K562 (cell line): ENCODE data around the gene MICOS13. TPM values are rescaled to one million over a fixed set of nuclear protein-coding genes. Genes with fewer than 3 reads are reported as not detected.

Source experiments
- ETV1 ChIP-seq: fragments of 450-650 bp; conservative IDR thresholded peaks from 2 replicates; pipeline ENCODE4 v1.6.1; 2016; ENCODE audit warnings: missing genetic modification characterization, control low read depth, low read depth, missing compliant biosample characterization
- GABPB1 ChIP-seq: sonication (generic); formaldehyde crosslinking; IDR thresholded peaks from 2 replicates; pipeline ENCODE4 v1.8.0; 2022; ENCODE audit warnings: mild to moderate bottlenecking, missing genetic modification reagents
- HDAC3 ChIP-seq: fragments of 450-650 bp; IDR thresholded peaks from 2 replicates; pipeline ENCODE4 v1.6.1; 2018; ENCODE audit warnings: borderline replicate concordance, mild to moderate bottlenecking, moderate library complexity; ENCODE audit not compliant: partially characterized antibody
- MTA1 ChIP-seq: fragments of 450-650 bp; IDR thresholded peaks from 2 replicates; pipeline ENCODE4 v1.6.1; 2017; ENCODE audit warnings: borderline replicate concordance
- NR2C2 ChIP-seq, 2 experiments: fragments of 200-800 bp in 1 of 2; sonication (Bioruptor generic) in 1 of 2; sonication (generic) in 1 of 2; formaldehyde crosslinking in 1 of 2; IDR thresholded peaks; 2 replicates each; pipeline versions ENCODE4 v1.6.1 to v1.8.0; 2016 to 2022; ENCODE audit warnings: mild to moderate bottlenecking in 1 of 2, missing compliant biosample characterization in 1 of 2, missing genetic modification characterization in 1 of 2, missing genetic modification reagents in 1 of 2
- ZNF134 ChIP-seq: fragments of 250-450 bp; sonication (Bioruptor Pico); conservative IDR thresholded peaks from 2 replicates; pipeline ENCODE4 v1.4.0; 2020
- polyA plus RNA-seq, 8 experiments: library from polyadenylated mRNA; depleted of rRNA in 4 of 8; stranded (reverse) in 5 of 8; unstranded in 3 of 8; fragments of >200 nt; fragmentation: Nextera tagmentation in 2 of 8; fragmentation: Illumina TruSeq in 1 of 8; extraction: Ambion mirVana in 2 of 8; extraction: Trizol in 1 of 8; gene quantifications; 2 replicates each; pipeline versions ENCODE4 v1.2.1 to v1.2.3, GENCODE V29; 2011 to 2014; ENCODE audit warnings: inconsistent platforms in 1 of 8, missing spikeins in 1 of 8
- total RNA-seq, 7 experiments: library from RNA; depleted of rRNA in 6 of 7; stranded (reverse); fragments of >200 nt in 6 of 7; fragmentation: Illumina TruSeq in 2 of 7; extraction: Trizol in 2 of 7; gene quantifications; 2 replicates each; pipeline versions ENCODE4 v1.2.1 to v1.2.3, GENCODE V29; 2011 to 2021; ENCODE audit warnings: low replicate concordance in 1 of 7
- TF ChIP-seq, protein P1 (sequence below), 2 experiments: fragments of 450-650 bp; IDR thresholded peaks; 2 replicates each; pipeline ENCODE4 v1.6.1; 2016; ENCODE audit warnings: mild to moderate bottlenecking in 2 of 2, borderline replicate concordance in 1 of 2, low read depth in 1 of 2, moderate library complexity in 1 of 2
- TF ChIP-seq, protein P2 (sequence below): fragments of 450-650 bp; IDR thresholded peaks from 2 replicates; pipeline ENCODE4 v1.6.1; 2017; ENCODE audit warnings: antibody characterized with exemption, mild to moderate bottlenecking
- TF ChIP-seq, protein P3 (sequence below): sonication (generic); formaldehyde crosslinking; IDR thresholded peaks from 2 replicates; pipeline ENCODE4 v1.8.0; 2023; ENCODE audit warnings: mild to moderate bottlenecking, missing genetic modification reagents

The MICOS13 gene
- total and polyA plus RNA-seq, 9 of the 15 experiments (the other 6 are each of a cell fraction or from before 2014, with no cell fraction given) = 15.5 to 220 (median 49.4) TPM

DNA sequence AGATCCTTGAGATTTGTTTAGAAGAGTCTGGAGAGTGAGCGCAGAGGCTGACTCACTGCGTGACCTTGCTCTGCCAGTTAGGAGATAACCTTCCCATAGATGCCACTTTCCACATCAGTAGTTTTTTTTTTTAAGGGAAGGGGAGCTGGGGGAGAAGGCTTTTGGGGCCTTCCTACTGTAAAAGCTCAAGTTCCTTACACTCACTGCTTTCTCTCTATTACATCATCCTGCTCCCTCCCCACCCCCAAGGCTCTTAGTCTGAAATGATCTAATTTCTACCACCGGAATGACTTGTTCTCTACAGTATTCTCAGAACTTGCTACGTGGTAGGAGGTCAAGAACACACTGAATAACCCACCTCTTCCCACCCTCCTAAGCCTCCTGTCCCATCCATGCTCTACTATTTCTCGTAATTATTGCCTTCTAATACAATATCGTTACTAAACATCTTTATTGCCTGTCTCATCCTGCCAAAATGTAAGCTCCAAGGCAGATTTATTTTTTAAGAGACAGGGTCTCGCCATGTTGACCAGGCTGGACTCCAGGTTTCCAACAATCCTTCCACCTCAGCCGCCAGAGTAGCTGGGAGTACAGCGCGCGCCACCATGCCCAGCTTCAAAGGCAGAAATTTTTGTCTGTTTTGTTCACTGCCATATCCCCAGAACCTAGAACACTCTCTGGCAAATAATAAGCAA lies 38.4 kb upstream of the MICOS13 start (continued):
- TF ChIP-seq, protein P1, sequence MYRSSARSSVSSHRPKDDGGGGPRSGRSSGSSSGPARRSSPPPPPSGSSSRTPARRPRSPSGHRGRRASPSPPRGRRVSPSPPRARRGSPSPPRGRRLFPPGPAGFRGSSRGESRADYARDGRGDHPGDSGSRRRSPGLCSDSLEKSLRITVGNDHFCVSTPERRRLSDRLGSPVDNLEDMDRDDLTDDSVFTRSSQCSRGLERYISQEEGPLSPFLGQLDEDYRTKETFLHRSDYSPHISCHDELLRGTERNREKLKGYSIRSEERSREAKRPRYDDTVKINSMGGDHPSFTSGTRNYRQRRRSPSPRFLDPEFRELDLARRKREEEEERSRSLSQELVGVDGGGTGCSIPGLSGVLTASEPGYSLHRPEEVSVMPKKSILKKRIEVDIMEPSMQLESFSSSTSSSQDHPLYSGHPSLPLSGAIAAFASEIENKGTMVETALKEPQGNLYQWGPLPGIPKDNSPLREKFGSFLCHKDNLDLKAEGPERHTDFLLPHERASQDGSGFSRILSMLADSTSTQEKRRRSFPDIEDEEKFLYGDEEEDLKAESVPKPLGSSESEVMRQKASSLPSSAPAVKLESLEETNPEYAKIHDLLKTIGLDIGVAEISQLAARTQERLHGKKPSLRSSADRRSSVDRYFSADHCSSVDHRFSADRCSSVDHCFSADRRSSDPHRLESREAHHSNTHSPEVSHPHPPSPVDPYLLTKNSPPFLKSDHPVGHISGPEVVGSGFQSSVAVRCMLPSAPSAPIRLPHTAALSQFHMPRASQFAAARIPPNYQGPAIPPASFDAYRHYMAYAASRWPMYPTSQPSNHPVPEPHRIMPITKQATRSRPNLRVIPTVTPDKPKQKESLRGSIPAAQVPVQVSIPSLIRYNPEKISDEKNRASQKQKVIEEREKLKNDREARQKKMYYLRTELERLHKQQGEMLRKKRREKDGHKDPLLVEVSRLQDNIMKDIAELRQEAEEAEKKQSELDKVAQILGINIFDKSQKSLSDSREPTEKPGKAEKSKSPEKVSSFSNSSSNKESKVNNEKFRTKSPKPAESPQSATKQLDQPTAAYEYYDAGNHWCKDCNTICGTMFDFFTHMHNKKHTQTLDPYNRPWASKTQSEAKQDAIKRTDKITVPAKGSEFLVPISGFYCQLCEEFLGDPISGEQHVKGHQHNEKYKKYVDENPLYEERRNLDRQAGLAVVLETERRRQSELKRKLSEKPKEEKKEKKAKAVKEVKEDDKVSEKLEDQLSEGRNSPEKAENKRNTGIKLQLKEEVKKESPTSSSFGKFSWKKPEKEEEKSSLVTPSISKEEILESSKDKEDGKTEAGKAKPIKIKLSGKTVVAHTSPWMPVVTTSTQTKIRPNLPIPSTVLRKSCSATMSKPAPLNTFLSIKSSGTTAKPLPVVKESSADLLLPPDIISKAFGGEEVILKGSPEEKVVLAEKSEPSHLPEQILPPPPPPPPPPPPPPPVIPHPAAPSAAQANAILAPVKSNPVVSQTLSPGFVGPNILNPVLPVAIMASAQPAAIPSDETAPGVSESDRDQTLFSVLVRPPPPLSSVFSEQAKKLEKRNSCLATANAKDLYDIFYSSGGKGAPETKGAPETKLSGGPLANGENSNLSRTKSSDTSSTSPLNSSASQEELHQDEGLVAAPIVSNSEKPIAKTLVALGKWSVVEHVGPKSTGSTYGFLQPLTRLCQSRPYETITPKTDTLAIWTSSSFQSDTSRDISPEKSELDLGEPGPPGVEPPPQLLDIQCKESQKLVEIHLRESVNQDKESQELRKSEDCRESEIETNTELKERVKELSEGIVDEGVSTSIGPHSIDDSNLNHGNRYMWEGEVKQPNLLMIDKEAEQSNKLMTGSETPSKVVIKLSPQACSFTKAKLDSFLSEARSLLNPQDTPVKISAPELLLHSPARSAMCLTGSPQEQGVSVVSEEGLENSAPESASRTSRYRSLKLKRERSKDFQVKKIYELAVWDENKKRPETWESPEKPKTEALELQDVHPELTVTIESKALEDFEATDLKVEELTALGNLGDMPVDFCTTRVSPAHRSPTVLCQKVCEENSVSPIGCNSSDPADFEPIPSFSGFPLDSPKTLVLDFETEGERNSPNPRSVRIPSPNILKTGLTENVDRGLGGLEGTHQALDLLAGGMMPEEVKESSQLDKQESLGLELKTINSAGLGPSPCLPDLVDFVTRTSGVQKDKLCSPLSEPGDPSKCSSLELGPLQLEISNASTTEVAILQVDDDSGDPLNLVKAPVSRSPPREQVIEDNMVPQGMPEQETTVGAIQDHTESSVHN (IDR thresholded peaks at IDR 0.05; ENCODE audit: borderline replicate concordance in 1 of 2, low read depth in 1 of 2) = peak in 1 of 2 experiments; percentile 70; a peak in 2 of 4 replicates
- TF ChIP-seq NR2C2 (CRISPR knock-in tag; IDR thresholded peaks at IDR 0.05) = no peak
- TF ChIP-seq NR2C2 (tag; IDR thresholded peaks at IDR 0.05) = peak; percentile 88
- peak; percentile 84 for TF ChIP-seq HDAC3
- no peak for TF ChIP-seq MTA1
- TF ChIP-seq ZNF134 (CRISPR knock-in tag) = no peak
- TF ChIP-seq, protein P2, sequence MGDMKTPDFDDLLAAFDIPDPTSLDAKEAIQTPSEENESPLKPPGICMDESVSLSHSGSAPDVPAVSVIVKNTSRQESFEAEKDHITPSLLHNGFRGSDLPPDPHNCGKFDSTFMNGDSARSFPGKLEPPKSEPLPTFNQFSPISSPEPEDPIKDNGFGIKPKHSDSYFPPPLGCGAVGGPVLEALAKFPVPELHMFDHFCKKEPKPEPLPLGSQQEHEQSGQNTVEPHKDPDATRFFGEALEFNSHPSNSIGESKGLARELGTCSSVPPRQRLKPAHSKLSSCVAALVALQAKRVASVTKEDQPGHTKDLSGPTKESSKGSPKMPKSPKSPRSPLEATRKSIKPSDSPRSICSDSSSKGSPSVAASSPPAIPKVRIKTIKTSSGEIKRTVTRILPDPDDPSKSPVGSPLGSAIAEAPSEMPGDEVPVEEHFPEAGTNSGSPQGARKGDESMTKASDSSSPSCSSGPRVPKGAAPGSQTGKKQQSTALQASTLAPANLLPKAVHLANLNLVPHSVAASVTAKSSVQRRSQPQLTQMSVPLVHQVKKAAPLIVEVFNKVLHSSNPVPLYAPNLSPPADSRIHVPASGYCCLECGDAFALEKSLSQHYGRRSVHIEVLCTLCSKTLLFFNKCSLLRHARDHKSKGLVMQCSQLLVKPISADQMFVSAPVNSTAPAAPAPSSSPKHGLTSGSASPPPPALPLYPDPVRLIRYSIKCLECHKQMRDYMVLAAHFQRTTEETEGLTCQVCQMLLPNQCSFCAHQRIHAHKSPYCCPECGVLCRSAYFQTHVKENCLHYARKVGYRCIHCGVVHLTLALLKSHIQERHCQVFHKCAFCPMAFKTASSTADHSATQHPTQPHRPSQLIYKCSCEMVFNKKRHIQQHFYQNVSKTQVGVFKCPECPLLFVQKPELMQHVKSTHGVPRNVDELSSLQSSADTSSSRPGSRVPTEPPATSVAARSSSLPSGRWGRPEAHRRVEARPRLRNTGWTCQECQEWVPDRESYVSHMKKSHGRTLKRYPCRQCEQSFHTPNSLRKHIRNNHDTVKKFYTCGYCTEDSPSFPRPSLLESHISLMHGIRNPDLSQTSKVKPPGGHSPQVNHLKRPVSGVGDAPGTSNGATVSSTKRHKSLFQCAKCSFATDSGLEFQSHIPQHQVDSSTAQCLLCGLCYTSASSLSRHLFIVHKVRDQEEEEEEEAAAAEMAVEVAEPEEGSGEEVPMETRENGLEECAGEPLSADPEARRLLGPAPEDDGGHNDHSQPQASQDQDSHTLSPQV = peak; percentile 23; the same call in 1 of the 2 replicates
- TF ChIP-seq ETV1 (tag) = 0 out of 2 replicates have a peak, but pooled peaks have one; percentile 37
- peak; percentile 31; the same call in 1 of the 2 replicates for TF ChIP-seq GABPB1 (CRISPR knock-in tag)
- TF ChIP-seq, protein P3, sequence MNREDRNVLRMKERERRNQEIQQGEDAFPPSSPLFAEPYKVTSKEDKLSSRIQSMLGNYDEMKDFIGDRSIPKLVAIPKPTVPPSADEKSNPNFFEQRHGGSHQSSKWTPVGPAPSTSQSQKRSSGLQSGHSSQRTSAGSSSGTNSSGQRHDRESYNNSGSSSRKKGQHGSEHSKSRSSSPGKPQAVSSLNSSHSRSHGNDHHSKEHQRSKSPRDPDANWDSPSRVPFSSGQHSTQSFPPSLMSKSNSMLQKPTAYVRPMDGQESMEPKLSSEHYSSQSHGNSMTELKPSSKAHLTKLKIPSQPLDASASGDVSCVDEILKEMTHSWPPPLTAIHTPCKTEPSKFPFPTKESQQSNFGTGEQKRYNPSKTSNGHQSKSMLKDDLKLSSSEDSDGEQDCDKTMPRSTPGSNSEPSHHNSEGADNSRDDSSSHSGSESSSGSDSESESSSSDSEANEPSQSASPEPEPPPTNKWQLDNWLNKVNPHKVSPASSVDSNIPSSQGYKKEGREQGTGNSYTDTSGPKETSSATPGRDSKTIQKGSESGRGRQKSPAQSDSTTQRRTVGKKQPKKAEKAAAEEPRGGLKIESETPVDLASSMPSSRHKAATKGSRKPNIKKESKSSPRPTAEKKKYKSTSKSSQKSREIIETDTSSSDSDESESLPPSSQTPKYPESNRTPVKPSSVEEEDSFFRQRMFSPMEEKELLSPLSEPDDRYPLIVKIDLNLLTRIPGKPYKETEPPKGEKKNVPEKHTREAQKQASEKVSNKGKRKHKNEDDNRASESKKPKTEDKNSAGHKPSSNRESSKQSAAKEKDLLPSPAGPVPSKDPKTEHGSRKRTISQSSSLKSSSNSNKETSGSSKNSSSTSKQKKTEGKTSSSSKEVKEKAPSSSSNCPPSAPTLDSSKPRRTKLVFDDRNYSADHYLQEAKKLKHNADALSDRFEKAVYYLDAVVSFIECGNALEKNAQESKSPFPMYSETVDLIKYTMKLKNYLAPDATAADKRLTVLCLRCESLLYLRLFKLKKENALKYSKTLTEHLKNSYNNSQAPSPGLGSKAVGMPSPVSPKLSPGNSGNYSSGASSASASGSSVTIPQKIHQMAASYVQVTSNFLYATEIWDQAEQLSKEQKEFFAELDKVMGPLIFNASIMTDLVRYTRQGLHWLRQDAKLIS (CRISPR knock-in tag) = peak; percentile 79; the same call in 1 of the 2 replicates
